Keratinocyte (primary cell): ENCODE results near the gene SNX17. TPM values are rescaled to one million over a fixed set of nuclear protein-coding genes. Genes with fewer than 3 reads are reported as not detected.

ENCODE experiments used
- DNase-seq: peaks from one replicate; pipeline ENCODE4 v3.0.0-alpha.2; 2011; ENCODE audit warnings: low read depth, missing footprints, low spot score
- FAIRE-seq: peaks from 2 replicates; lab custom pipeline; 2011; peaks lifted over from hg19 to GRCh38; lab: Jason Lieb, UNC
- H2AFZ ChIP-seq: 2 replicates; pipeline ENCODE4 v1.6.0; 2012; ENCODE audit warnings: low read length, control low read depth, inconsistent platforms; ENCODE audit not compliant: control insufficient read depth
- H3K27ac ChIP-seq: 2 replicates; pipeline ENCODE4 v1.5.1; 2011; ENCODE audit warnings: low read length; ENCODE audit not compliant: control insufficient read depth, insufficient read depth
- H3K27me3 ChIP-seq: 3 replicates; pipeline ENCODE4 v1.6.0; 2011; ENCODE audit warnings: low read length; ENCODE audit not compliant: control insufficient read depth, insufficient read depth; ENCODE audit errors: extremely low read depth
- H3K36me3 ChIP-seq, 2 experiments: 2 replicates in 1 of 2; 3 replicates in 1 of 2; pipeline ENCODE4 v1.5.1; 2011; ENCODE audit warnings: low read length in 2 of 2, mild to moderate bottlenecking in 1 of 2; ENCODE audit not compliant: control insufficient read depth in 2 of 2, insufficient read depth in 2 of 2; ENCODE audit errors: extremely low read depth in 1 of 2
- H3K4me1 ChIP-seq: 3 replicates; pipeline ENCODE4 v1.5.1; 2011; ENCODE audit warnings: low read length; ENCODE audit not compliant: control insufficient read depth, insufficient read depth; ENCODE audit errors: extremely low read depth
- H3K4me2 ChIP-seq: 3 replicates; pipeline ENCODE4 v1.6.0; 2011; ENCODE audit warnings: low read depth, low read length; ENCODE audit not compliant: control insufficient read depth, insufficient read depth; ENCODE audit errors: extremely low read depth
- H3K4me3 ChIP-seq, 3 experiments: fragments of 200-600 bp in 1 of 3; sonication (generic) in 1 of 3; 2 replicates in 2 of 3; 3 replicates in 1 of 3; pipeline ENCODE4 v1.5.1; 2011 to 2016; ENCODE audit warnings: low read length in 3 of 3, mild to moderate bottlenecking in 3 of 3, control low read depth in 2 of 3, inconsistent platforms in 1 of 3, low read depth in 1 of 3, mixed read lengths in 1 of 3, mixed run types in 1 of 3, moderate library complexity in 1 of 3; ENCODE audit not compliant: control insufficient read depth in 2 of 3, insufficient read depth in 2 of 3; ENCODE audit errors: extremely low read depth in 1 of 3
- H3K79me2 ChIP-seq: 2 replicates; pipeline ENCODE4 v1.6.0; 2012; ENCODE audit warnings: low read length; ENCODE audit not compliant: control insufficient read depth, insufficient read depth
- H3K9ac ChIP-seq: 3 replicates; pipeline ENCODE4 v1.6.0; 2011; ENCODE audit warnings: low read length; ENCODE audit not compliant: control insufficient read depth, insufficient read depth; ENCODE audit errors: extremely low read depth
- H3K9me1 ChIP-seq: 3 replicates; pipeline ENCODE4 v1.6.0; 2011; ENCODE audit warnings: low read length; ENCODE audit not compliant: control insufficient read depth, insufficient read depth; ENCODE audit errors: extremely low read depth
- H3K9me3 ChIP-seq: 2 replicates; pipeline ENCODE4 v1.5.1; 2012; ENCODE audit warnings: low read depth, low read length; ENCODE audit not compliant: control insufficient read depth
- H4K20me1 ChIP-seq: 3 replicates; pipeline ENCODE4 v1.6.0; 2011; ENCODE audit warnings: low read length; ENCODE audit not compliant: control insufficient read depth, insufficient read depth; ENCODE audit errors: extremely low read depth
- EZH2 ChIP-seq: IDR thresholded peaks from one replicate; pipeline ENCODE4 v1.6.1; 2012; ENCODE audit warnings: inconsistent platforms, mild to moderate bottlenecking, low read length, moderate library complexity
- dilution Hi-C: fragments of 300-500 bp; cut with MboI; formaldehyde crosslinking; loops from one replicate; pipeline ENCODE4 v1.7.0; 2020; ENCODE audit warnings: low sequenced_read_pairs; ENCODE audit not compliant: extremely low pct_ligation_motif_present
- polyA minus RNA-seq, 3 experiments: library from RNA; depleted of rRNA, polyadenylated mRNA; stranded (reverse); fragments of >200 nt; gene quantifications; 1 replicate in 1 of 3; 2 replicates in 1 of 3; 3 replicates in 1 of 3; pipeline ENCODE4 v1.2.3, GENCODE V29; 2011
- polyA plus RNA-seq, 5 experiments: library from polyadenylated mRNA; depleted of rRNA in 3 of 5; stranded (reverse) in 3 of 5; stranded (forward) in 1 of 5; unstranded in 1 of 5; fragments of >200 nt; gene quantifications; 1 replicate in 1 of 5; 2 replicates in 3 of 5; 3 replicates in 1 of 5; pipeline versions ENCODE4 v1.2.1 to v1.2.3, GENCODE V29; 2011 to 2012; ENCODE audit warnings: missing spikeins in 2 of 5, low read depth in 1 of 5, low replicate concordance in 1 of 5
- TF ChIP-seq, protein P1 (sequence below), 3 experiments: IDR thresholded peaks in 1 of 3; conservative IDR thresholded peaks in 1 of 3; optimal IDR thresholded peaks in 1 of 3; 2 replicates in 2 of 3; 3 replicates in 1 of 3; pipeline versions ENCODE3 to v1.5.1; 2011; ENCODE audit warnings: low read length in 3 of 3, mild to moderate bottlenecking in 3 of 3, moderate library complexity in 2 of 3, control low read depth in 1 of 3, inconsistent platforms in 1 of 3; ENCODE audit not compliant: insufficient read depth in 2 of 3; ENCODE audit errors: extremely low read depth in 1 of 3

SNX17 gene, protein sequence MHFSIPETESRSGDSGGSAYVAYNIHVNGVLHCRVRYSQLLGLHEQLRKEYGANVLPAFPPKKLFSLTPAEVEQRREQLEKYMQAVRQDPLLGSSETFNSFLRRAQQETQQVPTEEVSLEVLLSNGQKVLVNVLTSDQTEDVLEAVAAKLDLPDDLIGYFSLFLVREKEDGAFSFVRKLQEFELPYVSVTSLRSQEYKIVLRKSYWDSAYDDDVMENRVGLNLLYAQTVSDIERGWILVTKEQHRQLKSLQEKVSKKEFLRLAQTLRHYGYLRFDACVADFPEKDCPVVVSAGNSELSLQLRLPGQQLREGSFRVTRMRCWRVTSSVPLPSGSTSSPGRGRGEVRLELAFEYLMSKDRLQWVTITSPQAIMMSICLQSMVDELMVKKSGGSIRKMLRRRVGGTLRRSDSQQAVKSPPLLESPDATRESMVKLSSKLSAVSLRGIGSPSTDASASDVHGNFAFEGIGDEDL
- polyA plus RNA-seq (79.4 to 101 TPM (median 83.3 TPM) in 3 replicates), polyA minus RNA-seq (79.1 to 86.3 TPM (median 84.0 TPM) in 3 replicates)
- polyA plus RNA-seq (2011; ENCODE audit: low read depth), result 20.1 TPM
- polyA plus RNA-seq (2011; cell fraction: cytosol; rRNA removed), result 69.2 and 86.4 TPM in 2 replicates
- 79.1 and 81.2 TPM in 2 replicates for polyA plus RNA-seq (2011; cell fraction: nucleus; rRNA removed)
- 43.6 and 90.3 TPM in 2 replicates for polyA plus RNA-seq (2012; ENCODE audit: low replicate concordance)
- polyA minus RNA-seq (2011; cell fraction: cytosol; rRNA and poly(A)+ RNA removed), result 106 TPM
- polyA minus RNA-seq (2011; cell fraction: nucleus; rRNA and poly(A)+ RNA removed), result 30.5 and 33.0 TPM in 2 replicates

GRCh38 chr2:27370026-27370815 is at the start of gene SNX17, which contains the start of gene EIF2B4:
SNX17 (plus strand) TSS chr2:27370616; CDS start chr2:27370744, 128 bp downstream.
EIF2B4 (minus strand) TSS chr2:27370338; CDS start chr2:27370314, 24 bp downstream.
- Histone ChIP-seq H3K27me3 (no peaks in the 10 kb centered on the region), H3K79me2 (peaks cover 57% of the 10 kb centered on the region), H3K4me3 (peak within 1 kb of the TSS; percentile 84 to 94 (median 92)), H2AFZ (peak within 1 kb of the TSS; percentile 95), H3K9ac (peak within 1 kb of the TSS; percentile 93), H4K20me1 (peaks cover 2% of the 10 kb centered on the region), H3K27ac (peak within 1 kb of the TSS; percentile 85), H3K4me1 (peaks cover 24% of the 10 kb centered on the region), H3K36me3 (peaks cover 28 to 47% of the 10 kb centered on the region in 2 experiments), H3K4me2 (peak within 1 kb of the TSS; percentile 90), H3K9me3 (no peaks in the 10 kb centered on the region), H3K9me1 (no peaks in the 10 kb centered on the region)
- dilution Hi-C loops, result no loop called here
- peak; percentile 92 for DNase-seq
- no peak for FAIRE-seq
- no peak for TF ChIP-seq EZH2
- TF ChIP-seq, protein P1, sequence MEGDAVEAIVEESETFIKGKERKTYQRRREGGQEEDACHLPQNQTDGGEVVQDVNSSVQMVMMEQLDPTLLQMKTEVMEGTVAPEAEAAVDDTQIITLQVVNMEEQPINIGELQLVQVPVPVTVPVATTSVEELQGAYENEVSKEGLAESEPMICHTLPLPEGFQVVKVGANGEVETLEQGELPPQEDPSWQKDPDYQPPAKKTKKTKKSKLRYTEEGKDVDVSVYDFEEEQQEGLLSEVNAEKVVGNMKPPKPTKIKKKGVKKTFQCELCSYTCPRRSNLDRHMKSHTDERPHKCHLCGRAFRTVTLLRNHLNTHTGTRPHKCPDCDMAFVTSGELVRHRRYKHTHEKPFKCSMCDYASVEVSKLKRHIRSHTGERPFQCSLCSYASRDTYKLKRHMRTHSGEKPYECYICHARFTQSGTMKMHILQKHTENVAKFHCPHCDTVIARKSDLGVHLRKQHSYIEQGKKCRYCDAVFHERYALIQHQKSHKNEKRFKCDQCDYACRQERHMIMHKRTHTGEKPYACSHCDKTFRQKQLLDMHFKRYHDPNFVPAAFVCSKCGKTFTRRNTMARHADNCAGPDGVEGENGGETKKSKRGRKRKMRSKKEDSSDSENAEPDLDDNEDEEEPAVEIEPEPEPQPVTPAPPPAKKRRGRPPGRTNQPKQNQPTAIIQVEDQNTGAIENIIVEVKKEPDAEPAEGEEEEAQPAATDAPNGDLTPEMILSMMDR (optimal IDR thresholded peaks at IDR 0.05 in 1 of 3, IDR thresholded peaks at IDR 0.05 in 1 of 3, conservative IDR thresholded peaks at IDR 0.05 in 1 of 3; ENCODE audit: extremely low read depth in 1 of 3, insufficient read depth in 2 of 3, low read length in 3 of 3), result peak; percentile 68 to 97 (median 91)

DNA sequence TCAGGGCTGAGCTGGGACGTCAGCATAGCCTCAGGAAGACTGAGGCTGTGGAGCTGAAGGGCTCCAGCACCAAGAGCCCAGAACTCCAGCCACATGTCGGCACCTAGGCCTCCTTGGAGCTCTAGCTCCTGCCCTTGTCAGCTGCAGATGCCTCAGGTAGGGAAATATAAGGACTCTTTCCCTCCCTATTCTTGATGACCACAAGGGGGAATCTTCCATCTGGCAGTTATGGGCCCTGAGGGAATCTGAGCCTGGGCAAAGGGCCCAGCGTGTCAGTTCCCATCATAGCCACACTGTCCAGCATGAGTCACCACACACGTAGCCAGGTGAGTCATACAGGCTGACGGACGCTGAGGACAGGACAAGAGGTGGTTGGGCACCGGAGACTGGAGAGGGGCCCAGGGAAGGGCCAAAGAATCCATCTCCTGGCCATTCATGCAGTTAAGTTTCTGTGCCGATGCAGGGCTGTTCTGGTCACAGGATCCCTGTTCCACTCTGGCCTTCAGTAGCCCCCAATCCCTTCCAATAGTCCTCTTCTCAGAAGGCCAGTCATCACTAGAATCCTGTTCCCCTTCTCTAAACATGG is 49.4 kb upstream of the SNX17 start:
- Histone ChIP-seq H3K4me3 (peak overlapping the region in 2 of 3 experiments; percentile 34 to 79), H2AFZ (no peak overlapping the region), H3K36me3 (peaks cover 4 to 12% of the 10 kb centered on the region in 2 experiments), H4K20me1 (peaks cover 9% of the 10 kb centered on the region), H3K9me1 (no peaks in the 10 kb centered on the region), H3K27ac (peak overlapping the region; percentile 91), H3K27me3 (no peaks in the 10 kb centered on the region), H3K4me2 (peak overlapping the region; percentile 88), H3K9me3 (no peaks in the 10 kb centered on the region), H3K79me2 (peaks cover 10% of the 10 kb centered on the region), H3K4me1 (peaks cover 27% of the 10 kb centered on the region), H3K9ac (peak overlapping the region; percentile 2)
- FAIRE-seq, result peak; percentile 26
- peak; percentile 94 for DNase-seq
- TF ChIP-seq, protein P1 (optimal IDR thresholded peaks at IDR 0.05 in 1 of 3, IDR thresholded peaks at IDR 0.05 in 1 of 3, conservative IDR thresholded peaks at IDR 0.05 in 1 of 3; ENCODE audit: extremely low read depth in 1 of 3, insufficient read depth in 2 of 3, low read length in 3 of 3), result peak; percentile 53 to 69 (median 56)
- TF ChIP-seq EZH2, result no peak
- dilution Hi-C loops, result no loop called here
